Measurements from ENCODE around the gene MUS81. TPM values are rescaled to one million over a fixed set of nuclear protein-coding genes. Genes with fewer than 3 reads are reported as not detected.
A peak's percentile ranks its signal among the peaks of the same experiment; 100 is the strongest.

Gene MUS81
- total RNA-seq, 1 experiment from 2014 or later, result 74.6 TPM

DNA sequence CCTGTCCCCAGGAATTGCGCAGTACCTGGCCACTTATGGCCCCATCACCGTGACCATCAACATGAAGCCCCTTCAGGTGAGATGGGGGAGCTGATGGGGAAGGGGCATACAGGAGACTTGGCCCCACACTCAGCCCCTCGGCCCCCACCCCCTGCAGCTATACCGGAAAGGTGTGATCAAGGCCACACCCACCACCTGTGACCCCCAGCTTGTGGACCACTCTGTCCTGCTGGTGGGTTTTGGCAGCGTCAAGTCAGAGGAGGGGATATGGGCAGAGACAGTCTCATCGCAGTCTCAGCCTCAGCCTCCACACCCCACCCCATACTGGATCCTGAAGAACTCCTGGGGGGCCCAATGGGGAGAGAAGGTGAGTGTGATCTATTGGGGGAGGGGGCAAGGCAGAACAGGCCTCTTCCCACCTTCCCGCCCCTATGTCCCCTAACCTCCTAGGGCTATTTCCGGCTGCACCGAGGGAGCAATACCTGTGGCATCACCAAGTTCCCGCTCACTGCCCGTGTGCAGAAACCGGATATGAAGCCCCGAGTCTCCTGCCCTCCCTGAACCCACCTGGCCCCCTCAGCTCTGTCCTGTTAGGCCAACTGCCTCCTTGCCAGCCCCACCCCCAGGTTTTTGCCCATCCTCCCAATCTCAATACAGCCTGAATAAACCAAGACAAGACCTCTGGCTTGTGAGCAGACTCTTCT lies 23.0 kb downstream of the MUS81 start:
- no peaks in the 10 kb centered on the region for H3K9me3 Mint-ChIP-seq (ENCODE audit: unreplicated experiment)
- no peaks in the 10 kb centered on the region for H3K27me3 Mint-ChIP-seq (ENCODE audit: insufficient read depth, unreplicated experiment)
- Histone ChIP-seq H3K4me1 (peaks cover 13% of the 10 kb centered on the region), H3K9me3 (no peaks in the 10 kb centered on the region), H3K4me3 (ENCODE audit: low read depth, low read length) (no peak overlapping the region), H3K27me3 (replicated peaks; ENCODE audit: control insufficient read depth, insufficient read depth, low read length) (no peaks in the 10 kb centered on the region), H3K36me3 (ENCODE audit: control insufficient read depth, insufficient read depth, low read length) (peaks cover 4% of the 10 kb centered on the region)
- ChIA-PET POLR2A (no interaction called here), CTCF (interaction anchor here (1.6 kb wide), 1 partner anchor 40 kb away, joined by 5 read pairs; no protein-coding TSS in a partner anchor)
- intact Hi-C loops (cut with micrococcal nuclease; ENCODE audit: unreplicated experiment), result no loop called here
- no peak for TF ChIP-seq CTCF (IDR thresholded peaks at IDR 0.05; ENCODE audit: insufficient read depth in 1 of 2, low read depth in 1 of 2, low read length in 1 of 2, severe bottlenecking in 1 of 2, unreplicated experiment in 1 of 2)
- H3K36me3 Mint-ChIP-seq (ENCODE audit: insufficient read depth, unreplicated experiment), result peaks cover 55% of the 10 kb centered on the region
- H3K27ac Mint-ChIP-seq (ENCODE audit: unreplicated experiment), result no peak overlapping the region
- no peak overlapping the region for H3K4me3 Mint-ChIP-seq (ENCODE audit: unreplicated experiment)
- DNase-seq, result no peak
- H3K4me1 Mint-ChIP-seq (ENCODE audit: low read depth, unreplicated experiment), result peaks cover 12% of the 10 kb centered on the region
- BruUV-seq (replicated peaks), result no TSS peak

DNA sequence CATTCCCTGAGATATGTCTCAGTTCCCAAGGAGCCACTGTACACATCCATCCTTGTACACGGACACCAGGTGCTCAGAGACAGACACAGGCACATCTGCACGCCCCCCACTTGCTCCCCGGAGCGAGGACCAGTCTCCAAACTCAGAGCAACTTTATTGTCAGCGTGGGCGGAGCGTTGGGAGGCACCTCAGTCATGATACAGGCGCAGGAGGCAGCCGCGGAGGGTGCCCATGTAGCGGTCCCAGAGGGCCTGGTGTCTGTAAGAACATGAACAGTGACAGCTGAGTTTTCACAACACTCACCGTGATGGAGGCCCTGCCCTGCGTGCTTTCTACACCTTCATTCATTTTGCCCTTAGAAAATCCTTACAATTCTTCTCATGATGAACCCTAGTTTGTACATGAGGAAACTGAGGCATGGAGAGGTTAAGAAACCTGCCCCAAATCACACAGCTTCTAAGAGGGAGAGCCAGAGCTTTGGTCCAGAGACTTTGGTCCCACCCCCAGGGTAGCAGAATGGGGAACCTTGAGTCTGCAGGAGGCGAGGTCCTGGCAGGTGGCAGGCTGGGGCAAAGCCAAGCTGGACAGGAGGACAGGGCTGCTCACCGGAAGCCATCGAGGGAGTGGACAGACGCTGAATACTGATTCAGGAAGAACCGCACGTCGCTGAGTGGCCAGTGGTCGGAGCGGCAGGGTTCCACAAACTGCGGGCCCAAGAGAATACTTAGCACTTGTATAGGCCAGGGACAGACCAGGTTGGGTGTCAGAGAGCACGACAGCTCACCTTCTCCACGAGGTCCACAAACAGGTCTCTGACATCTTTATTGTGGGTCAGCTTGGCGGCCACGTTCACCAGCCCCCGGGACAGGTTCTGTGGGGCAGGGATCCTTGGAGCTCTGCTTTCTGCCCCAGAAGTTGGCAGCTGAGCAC lies 23.8 kb downstream of the MUS81 start:
- Histone ChIP-seq H3K4me1 (peaks cover 14% of the 10 kb centered on the region), H3K4me3 (ENCODE audit: low read depth, low read length) (no peak overlapping the region), H3K36me3 (ENCODE audit: control insufficient read depth, insufficient read depth, low read length) (peaks cover 4% of the 10 kb centered on the region), H3K9me3 (no peaks in the 10 kb centered on the region), H3K27me3 (replicated peaks; ENCODE audit: control insufficient read depth, insufficient read depth, low read length) (no peaks in the 10 kb centered on the region)
- intact Hi-C loops (cut with micrococcal nuclease; ENCODE audit: unreplicated experiment), result loop anchor here (1.0 kb wide), 2 partner anchors 27 to 105 kb away; no protein-coding TSS in a partner anchor
- BruUV-seq (replicated peaks), result no TSS peak
- H3K27me3 Mint-ChIP-seq (ENCODE audit: insufficient read depth, unreplicated experiment), result no peaks in the 10 kb centered on the region
- H3K27ac Mint-ChIP-seq (ENCODE audit: unreplicated experiment), result no peak overlapping the region
- H3K4me1 Mint-ChIP-seq (ENCODE audit: low read depth, unreplicated experiment), result peaks cover 15% of the 10 kb centered on the region
- no peak overlapping the region for H3K4me3 Mint-ChIP-seq (ENCODE audit: unreplicated experiment)
- ChIA-PET CTCF (interaction anchor here (0.6 to 7.8 kb wide), 32 partner anchors 10 to 277 kb away, joined by 3 to 241 read pairs (median 4); partner anchors contain the start of genes AP5B1, BANF1, CFL1 and EIF1AD), POLR2A (interaction anchor here (0.5 kb wide), 1 partner anchor 40 kb away, joined by 9 read pairs; no protein-coding TSS in a partner anchor)
- no peaks in the 10 kb centered on the region for H3K9me3 Mint-ChIP-seq (ENCODE audit: unreplicated experiment)
- no peak for TF ChIP-seq CTCF (IDR thresholded peaks at IDR 0.05; ENCODE audit: insufficient read depth in 1 of 2, low read depth in 1 of 2, low read length in 1 of 2, severe bottlenecking in 1 of 2, unreplicated experiment in 1 of 2)
- H3K36me3 Mint-ChIP-seq (ENCODE audit: insufficient read depth, unreplicated experiment), result peaks cover 52% of the 10 kb centered on the region
- DNase-seq, result no peak

DNA sequence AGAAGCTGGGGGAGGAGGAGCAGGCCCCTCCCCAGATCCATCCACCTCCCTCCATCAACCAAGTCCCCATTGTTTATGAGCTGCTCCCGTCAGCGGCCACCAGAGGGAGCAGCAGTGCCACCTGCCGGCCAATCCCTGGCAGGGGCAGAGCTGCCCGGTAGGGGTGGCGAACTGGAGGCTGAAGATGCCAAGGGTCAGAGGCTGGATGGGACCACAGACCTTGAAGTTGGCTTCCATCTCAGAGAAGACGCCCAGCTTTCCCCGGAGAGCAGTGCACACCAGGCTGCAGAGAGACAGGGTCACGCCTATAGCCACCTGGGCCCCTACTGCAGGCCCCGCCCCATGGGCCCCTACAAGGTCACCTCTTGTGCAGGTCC lies 24.5 kb downstream of the MUS81 start:
- no peak overlapping the region for H3K27ac Mint-ChIP-seq (ENCODE audit: unreplicated experiment)

More for the DNA sequence above, 24.5 kb downstream of the MUS81 start:
- DNase-seq, result peak; percentile 77 to 90
- peaks cover 22% of the 10 kb centered on the region for H3K4me1 Mint-ChIP-seq (ENCODE audit: low read depth, unreplicated experiment)
- CTCF ChIA-PET, result interaction anchor here (0.6 to 7.8 kb wide), 36 partner anchors 11 to 428 kb away, joined by 3 to 241 read pairs (median 4); partner anchors contain the start of genes AP5B1, BANF1, CFL1 and EIF1AD
- peak; percentile 98 to 100 for TF ChIP-seq CTCF (IDR thresholded peaks at IDR 0.05; ENCODE audit: insufficient read depth in 1 of 2, low read depth in 1 of 2, low read length in 1 of 2, severe bottlenecking in 1 of 2, unreplicated experiment in 1 of 2)
- no TSS peak for BruUV-seq (replicated peaks)
- peaks cover 45% of the 10 kb centered on the region for H3K36me3 Mint-ChIP-seq (ENCODE audit: insufficient read depth, unreplicated experiment)
- no peaks in the 10 kb centered on the region for H3K9me3 ChIP-seq
- no peaks in the 10 kb centered on the region for H3K27me3 Mint-ChIP-seq (ENCODE audit: insufficient read depth, unreplicated experiment)
- no peak overlapping the region for H3K4me3 ChIP-seq (ENCODE audit: low read depth, low read length)
- peaks cover 4% of the 10 kb centered on the region for H3K36me3 ChIP-seq (ENCODE audit: control insufficient read depth, insufficient read depth, low read length)
- POLR2A ChIA-PET, result interaction anchor here (0.5 kb wide), 1 partner anchor 40 kb away, joined by 9 read pairs; no protein-coding TSS in a partner anchor
- intact Hi-C loops (cut with micrococcal nuclease; ENCODE audit: unreplicated experiment), result loop anchor here (1.0 kb wide), 2 partner anchors 27 to 105 kb away; no protein-coding TSS in a partner anchor
- H3K27me3 ChIP-seq (replicated peaks; ENCODE audit: control insufficient read depth, insufficient read depth, low read length), result no peaks in the 10 kb centered on the region
- no peaks in the 10 kb centered on the region for H3K9me3 Mint-ChIP-seq (ENCODE audit: unreplicated experiment)
- H3K4me1 ChIP-seq, result peaks cover 20% of the 10 kb centered on the region
- no peak overlapping the region for H3K4me3 Mint-ChIP-seq (ENCODE audit: unreplicated experiment)
